Smooth muscle cell (in vitro differentiated cells): ENCODE data around the gene STK32C. TPM values are rescaled to one million over a fixed set of nuclear protein-coding genes. Genes with fewer than 3 reads are reported as not detected.

Experiments
- DNase-seq: peaks from one replicate; lab custom pipeline; 2025; ENCODE audit not compliant: unreplicated experiment; lab: John Stamatoyannopoulos, UW
- H2AFZ ChIP-seq: fragments of 200-600 bp; sonication (generic); 2 replicates; pipeline ENCODE4 v1.6.0; 2016; ENCODE audit warnings: antibody characterized with exemption, low read depth, mild to moderate bottlenecking
- H3F3A ChIP-seq: fragments of 200-600 bp; sonication (generic); 2 replicates; pipeline ENCODE4 v1.6.0; 2017; ENCODE audit warnings: antibody characterized with exemption, low read depth
- H3K27ac ChIP-seq: fragments of 200-600 bp; sonication (generic); 2 replicates; pipeline ENCODE4 v1.5.1; 2016; ENCODE audit warnings: low read depth, mild to moderate bottlenecking
- H3K27me3 ChIP-seq: fragments of 200-600 bp; sonication (generic); 2 replicates; pipeline ENCODE4 v1.6.1; 2016; ENCODE audit warnings: low read depth, mild to moderate bottlenecking
- H3K36me3 ChIP-seq: fragments of 200-600 bp; sonication (generic); 2 replicates; pipeline ENCODE4 v1.5.1; 2016; ENCODE audit warnings: low read depth
- H3K4me1 ChIP-seq: fragments of 200-600 bp; sonication (generic); 2 replicates; pipeline ENCODE4 v1.5.1; 2016; ENCODE audit warnings: low read depth
- H3K4me2 ChIP-seq: fragments of 200-600 bp; sonication (generic); 2 replicates; pipeline ENCODE4 v1.6.0; 2016; ENCODE audit warnings: mild to moderate bottlenecking
- H3K4me3 ChIP-seq: fragments of 200-600 bp; sonication (generic); 2 replicates; pipeline ENCODE4 v1.5.1; 2016; ENCODE audit warnings: mild to moderate bottlenecking
- H3K79me2 ChIP-seq: fragments of 200-600 bp; sonication (generic); 2 replicates; pipeline ENCODE4 v1.6.0; 2016; ENCODE audit warnings: low read depth, mild to moderate bottlenecking
- H3K9ac ChIP-seq: fragments of 200-600 bp; sonication (generic); 2 replicates; pipeline ENCODE4 v1.6.0; 2016; ENCODE audit warnings: low read depth
- H3K9me3 ChIP-seq: fragments of 200-600 bp; sonication (generic); replicated peaks from 2 replicates; pipeline ENCODE4 v1.5.1; 2016; ENCODE audit warnings: low read depth
- H4K20me1 ChIP-seq: fragments of 200-600 bp; sonication (generic); 2 replicates; pipeline ENCODE4 v1.6.0; 2016; ENCODE audit warnings: low read depth
- CTCF ChIP-seq: fragments of 200-600 bp; sonication (generic); IDR thresholded peaks from 2 replicates; pipeline ENCODE4 v1.5.1; 2017; ENCODE audit warnings: borderline replicate concordance, mild to moderate bottlenecking, antibody characterized with exemption; ENCODE audit not compliant: insufficient read depth, poor library complexity, severe bottlenecking
- WGBS: methylation state at CpG from one replicate; pipeline ENCODE4 v1.1.7; 2016; ENCODE audit warnings: low lambda C conversion rate; 5-methylcytosine and 5-hydroxymethylcytosine counted together
- polyA plus RNA-seq: library from polyadenylated mRNA; unstranded; fragments of >200 nt; fragmentation: Nextera tagmentation; extraction: Ambion mirVana; gene quantifications from 2 replicates; pipeline ENCODE4 v1.2.1, GENCODE V29; 2016
- total RNA-seq: library from RNA; depleted of rRNA; stranded (reverse); fragments of >200 nt; gene quantifications from 2 replicates; pipeline ENCODE4 v1.2.3, GENCODE V29; 2014

The STK32C gene
- total and polyA plus RNA-seq, 2 experiments from 2014 or later, result 2.3 to 13.2 TPM

DNA sequence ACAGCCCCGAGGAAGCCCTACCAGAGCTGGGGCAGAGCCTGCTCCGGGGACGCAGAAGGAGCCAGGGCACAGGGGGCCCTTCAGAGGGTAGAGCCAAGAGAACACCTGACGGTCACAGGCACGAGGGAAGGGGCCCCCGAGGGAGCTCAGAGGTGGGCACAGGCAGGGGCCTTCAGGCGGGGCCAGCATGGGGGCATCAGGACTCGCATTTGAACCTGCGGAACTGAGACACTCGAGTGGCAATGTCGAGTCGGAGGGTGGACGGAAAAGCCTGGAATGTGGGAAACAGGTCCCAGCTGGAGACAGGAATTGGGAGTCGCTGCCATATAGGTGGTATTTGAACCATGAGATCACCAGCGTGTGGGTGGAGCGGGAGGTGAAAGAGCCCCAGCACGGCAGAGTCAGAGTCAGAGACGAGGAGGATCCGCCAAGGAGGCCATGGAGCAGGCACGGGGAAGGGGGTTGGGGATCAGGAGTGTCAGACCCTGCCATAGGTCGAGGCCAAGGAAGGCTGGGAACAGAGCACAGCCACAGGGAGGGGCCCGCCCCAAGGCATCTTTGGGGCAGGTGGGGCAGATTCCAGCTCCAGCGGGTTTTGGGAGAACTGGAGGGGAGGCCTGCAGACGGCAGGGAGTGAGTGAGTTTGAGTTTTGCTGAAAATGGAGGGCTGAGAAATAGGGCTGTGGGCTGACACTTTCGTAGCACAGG lies 13.8 kb downstream of the STK32C start:
- WGBS, result 80% methylated on average over 25 of the region's 25 CpGs
- Histone ChIP-seq H3K79me2 (no peaks in the 10 kb centered on the region), H3K9ac (no peak overlapping the region), H2AFZ (no peak overlapping the region), H3F3A (no peaks in the 10 kb centered on the region), H3K4me1 (no peaks in the 10 kb centered on the region), H3K4me2 (no peak overlapping the region), H3K9me3 (no peaks in the 10 kb centered on the region), H3K27me3 (peaks cover 5% of the 10 kb centered on the region), H3K4me3 (no peak overlapping the region), H3K36me3 (no peaks in the 10 kb centered on the region), H4K20me1 (no peaks in the 10 kb centered on the region), H3K27ac (no peak overlapping the region)
- no peak for TF ChIP-seq CTCF
- no peak for DNase-seq

- H3K4me3 ChIP-seq, result no peak overlapping the region
- H3F3A ChIP-seq, result no peaks in the 10 kb centered on the region
- peaks cover 10% of the 10 kb centered on the region for H3K27me3 ChIP-seq
- H3K4me2 ChIP-seq, result no peak overlapping the region
- no peak for TF ChIP-seq CTCF
- no peak overlapping the region for H2AFZ ChIP-seq
- WGBS, result 66% methylated on average over 12 of the region's 16 CpGs
- no peaks in the 10 kb centered on the region for H3K4me1 ChIP-seq
- H3K9me3 ChIP-seq, result no peaks in the 10 kb centered on the region
- H3K36me3 ChIP-seq, result no peaks in the 10 kb centered on the region
- H3K9ac ChIP-seq, result no peak overlapping the region
- no peak overlapping the region for H3K27ac ChIP-seq
- no peaks in the 10 kb centered on the region for H4K20me1 ChIP-seq
- H3K79me2 ChIP-seq, result no peaks in the 10 kb centered on the region
- no peak for DNase-seq
These were observed 14.4 kb downstream of the STK32C start for GRCh38 chr10:132293201-132293812.

DNA sequence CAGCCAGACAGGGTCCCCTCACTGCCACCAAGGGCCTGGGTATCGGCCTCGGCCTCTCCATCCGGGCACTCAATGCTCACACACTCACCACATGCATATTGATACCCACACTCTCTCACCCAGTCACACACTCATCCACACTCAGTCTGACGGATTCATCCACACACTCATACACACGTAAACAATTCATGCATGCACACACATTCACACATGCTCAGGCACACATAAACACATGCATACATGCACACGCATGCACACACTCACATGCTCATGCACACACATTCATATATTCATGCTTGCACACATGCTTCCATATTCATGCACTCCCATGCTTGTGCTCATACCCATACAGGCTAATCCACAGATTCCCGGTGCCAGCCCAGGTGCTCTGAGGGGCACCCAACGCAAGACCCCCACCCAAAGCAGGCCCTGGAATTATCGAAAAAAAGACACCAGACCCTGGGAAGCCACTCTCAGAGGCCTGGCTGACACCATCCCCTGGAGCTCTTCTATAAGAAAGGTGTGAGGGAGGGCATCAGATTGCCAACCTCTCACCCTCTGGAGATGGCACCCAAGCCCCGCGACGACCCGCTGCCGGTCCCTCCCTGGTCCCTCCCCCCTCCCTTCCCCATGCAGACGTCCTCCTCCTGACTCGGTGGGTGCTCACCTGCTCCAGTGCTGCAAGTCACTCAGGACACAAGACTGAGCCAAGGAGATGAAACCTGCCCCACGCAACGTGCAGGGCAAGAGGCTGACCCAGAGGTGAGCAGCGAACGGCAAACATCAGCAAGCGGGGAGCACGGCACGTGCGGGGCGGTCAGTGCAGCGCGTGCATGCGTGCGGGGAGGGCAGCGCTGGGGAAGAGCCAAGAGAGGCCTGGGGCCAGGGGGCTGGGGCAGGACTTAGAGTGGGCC lies 15.2 kb downstream of the STK32C start:
- H3K4me1 ChIP-seq, result no peaks in the 10 kb centered on the region
- H2AFZ ChIP-seq, result no peak overlapping the region
- H3K79me2 ChIP-seq, result no peaks in the 10 kb centered on the region
- no peak for TF ChIP-seq CTCF
- H4K20me1 ChIP-seq, result no peaks in the 10 kb centered on the region
- no peaks in the 10 kb centered on the region for H3F3A ChIP-seq
- peaks cover 18% of the 10 kb centered on the region for H3K27me3 ChIP-seq
- no peak overlapping the region for H3K4me3 ChIP-seq
- H3K36me3 ChIP-seq, result no peaks in the 10 kb centered on the region
- H3K9ac ChIP-seq, result no peak overlapping the region
- H3K27ac ChIP-seq, result no peak overlapping the region
- H3K4me2 ChIP-seq, result no peak overlapping the region
- DNase-seq, result no peak
- no peaks in the 10 kb centered on the region for H3K9me3 ChIP-seq
- WGBS, result 87% methylated on average over 29 of the region's 30 CpGs
